PFSK-1 (cell line): ENCODE data around the gene ADAMTS17.

Source experiments
- FOXP2 ChIP-seq: optimal IDR thresholded peaks from 2 replicates; pipeline ENCODE3; 2011; ENCODE audit warnings: borderline replicate concordance, control low read depth, inconsistent platforms; ENCODE audit not compliant: insufficient read depth; ENCODE audit errors: extremely low read length, extremely low read depth
- POLR2AphosphoS5 ChIP-seq: IDR thresholded peaks from 2 replicates; pipeline ENCODE4 v1.6.1; 2012; ENCODE audit warnings: low read depth, mild to moderate bottlenecking, control low read depth, low read length, moderate library complexity
- REST ChIP-seq, 2 experiments: IDR thresholded peaks; 2 replicates each; pipeline versions ENCODE4 v1.6.1 to v1.8.0; 2011 to 2012; ENCODE audit warnings: low read depth in 2 of 2, low read length in 2 of 2, control low read depth in 1 of 2, inconsistent platforms in 1 of 2, mild to moderate bottlenecking in 1 of 2, moderate library complexity in 1 of 2; ENCODE audit not compliant: insufficient read depth in 1 of 2
- SIN3A ChIP-seq: IDR thresholded peaks from 2 replicates; pipeline ENCODE4 v1.6.1; 2012; ENCODE audit warnings: mild to moderate bottlenecking, low read length, moderate library complexity, borderline replicate concordance; ENCODE audit not compliant: insufficient read depth
- TAF1 ChIP-seq: IDR thresholded peaks from 2 replicates; pipeline ENCODE4 v1.6.1; 2012; ENCODE audit warnings: low read length, control low read depth, borderline replicate concordance; ENCODE audit not compliant: insufficient read depth

The ADAMTS17 gene

GRCh38 chr15:100256970-100257650 lies 84.7 kb downstream of the ADAMTS17 start:
- no peak for TF ChIP-seq FOXP2
- TF ChIP-seq REST (IDR thresholded peaks at IDR 0.05; ENCODE audit: insufficient read depth in 1 of 2, low read depth in 2 of 2, low read length in 2 of 2), result no peak
- no peak for TF ChIP-seq TAF1
- no peak for TF ChIP-seq SIN3A

GRCh38 chr15:100256101-100256969 lies 85.4 kb downstream of the ADAMTS17 start:
- TF ChIP-seq POLR2AphosphoS5 (no peak), FOXP2 (no peak), REST (IDR thresholded peaks at IDR 0.05; ENCODE audit: insufficient read depth in 1 of 2, low read depth in 2 of 2, low read length in 2 of 2) (no peak), SIN3A (no peak), TAF1 (no peak)

- TF ChIP-seq POLR2AphosphoS5 (no peak), TAF1 (no peak), FOXP2 (no peak), SIN3A (no peak), REST (IDR thresholded peaks at IDR 0.05; ENCODE audit: insufficient read depth in 1 of 2, low read depth in 2 of 2, low read length in 2 of 2) (no peak)
These were observed 86.1 kb downstream of the ADAMTS17 start for GRCh38 chr15:100255644-100256043.

- no peak for TF ChIP-seq SIN3A
These were observed 87.1 kb downstream of the ADAMTS17 start for GRCh38 chr15:100254691-100255090.

GRCh38 chr15:100254285-100254684 lies 87.5 kb downstream of the ADAMTS17 start:
- TF ChIP-seq REST (IDR thresholded peaks at IDR 0.05; ENCODE audit: insufficient read depth in 1 of 2, low read depth in 2 of 2, low read length in 2 of 2) (no peak), SIN3A (no peak), FOXP2 (no peak), TAF1 (no peak), POLR2AphosphoS5 (no peak)
